Chondrocyte (in vitro differentiated cells): ENCODE measurements around the gene WSB2. TPM values are rescaled to one million over a fixed set of nuclear protein-coding genes. Genes with fewer than 3 reads are reported as not detected.

Source experiments
- DNase-seq: peaks from one replicate; pipeline ENCODE4 v3.0.0; 2021; ENCODE audit warnings: mixed read lengths, low spot score
- H3K27ac Mint-ChIP-seq: one replicate; pipeline ENCODE4 v1.8.0; 2021; ENCODE audit warnings: mild to moderate bottlenecking, moderate library complexity, mixed read lengths; ENCODE audit not compliant: unreplicated experiment
- H3K27me3 Mint-ChIP-seq: 2 replicates; pipeline ENCODE4 v1.8.0; 2021; ENCODE audit warnings: low read depth, mixed read lengths
- H3K36me3 Mint-ChIP-seq: 2 replicates; pipeline ENCODE4 v1.8.0; 2021; ENCODE audit warnings: low read depth, mixed read lengths
- H3K4me1 Mint-ChIP-seq: 2 replicates; pipeline ENCODE4 v1.8.0; 2021; ENCODE audit warnings: low read depth, mild to moderate bottlenecking, mixed read lengths
- H3K4me3 Mint-ChIP-seq: one replicate; pipeline ENCODE4 v1.8.0; 2021; ENCODE audit warnings: mild to moderate bottlenecking, moderate library complexity, mixed read lengths; ENCODE audit not compliant: unreplicated experiment
- H3K9me3 Mint-ChIP-seq: 2 replicates; pipeline ENCODE4 v1.8.0; 2021; ENCODE audit warnings: low read depth, mixed read lengths
- CTCF ChIP-seq: fragments of 200-600 bp; sonication (generic); IDR thresholded peaks from 2 replicates; pipeline ENCODE4 v1.5.0; 2021; ENCODE audit warnings: antibody characterized with exemption, mild to moderate bottlenecking, moderate library complexity
- total RNA-seq: library from RNA; stranded (reverse); gene quantifications from 3 replicates; pipeline ENCODE4 v1.2.1, GENCODE V29; 2021

WSB2 gene
- total RNA-seq, 1 donor from 2014 or later: 124 TPM

GRCh38 chr12:118042091-118042490 lies 18.9 kb downstream of the WSB2 start:
- H3K36me3 Mint-ChIP-seq: peaks cover 29% of the 10 kb centered on the region
- no peak for TF ChIP-seq CTCF
- H3K4me1 Mint-ChIP-seq: no peaks in the 10 kb centered on the region
- H3K9me3 Mint-ChIP-seq: no peaks in the 10 kb centered on the region
- no peaks in the 10 kb centered on the region for H3K27me3 Mint-ChIP-seq
- no peak for DNase-seq
- no peak overlapping the region for H3K27ac Mint-ChIP-seq
- no peak overlapping the region for H3K4me3 Mint-ChIP-seq

GRCh38 chr12:118038137-118038536 lies 22.8 kb downstream of the WSB2 start:
- Mint-ChIP-seq H3K4me3 (no peak overlapping the region), H3K27ac (no peak overlapping the region), H3K4me1 (no peaks in the 10 kb centered on the region), H3K27me3 (no peaks in the 10 kb centered on the region), H3K9me3 (no peaks in the 10 kb centered on the region), H3K36me3 (peaks cover 44% of the 10 kb centered on the region)
- TF ChIP-seq CTCF: no peak
- DNase-seq: no peak

- peaks cover 40% of the 10 kb centered on the region for H3K36me3 Mint-ChIP-seq
- no peak for TF ChIP-seq CTCF
Measured at GRCh38 chr12:118036672-118037411, 24.1 kb downstream of the WSB2 start.

GRCh38 chr12:118035190-118036041 lies 25.6 kb downstream of the WSB2 start:
- peaks cover 34% of the 10 kb centered on the region for H3K36me3 Mint-ChIP-seq
- TF ChIP-seq CTCF: peak; percentile 20
- H3K4me1 Mint-ChIP-seq: no peaks in the 10 kb centered on the region
- H3K4me3 Mint-ChIP-seq: no peak overlapping the region
- H3K9me3 Mint-ChIP-seq: no peaks in the 10 kb centered on the region
- H3K27ac Mint-ChIP-seq: no peak overlapping the region
- DNase-seq: no peak
- no peaks in the 10 kb centered on the region for H3K27me3 Mint-ChIP-seq

More at GRCh38 chr12:118036672-118037411, 24.1 kb downstream of the WSB2 start:
- Mint-ChIP-seq H3K27me3 (no peaks in the 10 kb centered on the region), H3K9me3 (no peaks in the 10 kb centered on the region), H3K4me1 (no peaks in the 10 kb centered on the region), H3K27ac (no peak overlapping the region), H3K4me3 (no peak overlapping the region)
- DNase-seq: no peak

- TF ChIP-seq CTCF: peak; percentile 73
- Mint-ChIP-seq H3K36me3 (peaks cover 35% of the 10 kb centered on the region), H3K9me3 (no peaks in the 10 kb centered on the region), H3K27ac (no peak overlapping the region), H3K27me3 (no peaks in the 10 kb centered on the region), H3K4me1 (no peaks in the 10 kb centered on the region), H3K4me3 (no peak overlapping the region)
- DNase-seq: no peak
Measured at GRCh38 chr12:118034429-118035189, 26.4 kb downstream of the WSB2 start.
